WTC11 (cell line): ENCODE data around the gene SPHK2. TPM values are rescaled to one million over a fixed set of nuclear protein-coding genes. Genes with fewer than 3 reads are reported as not detected.

Source experiments
- ESRRA ChIP-seq: sonication (generic); formaldehyde crosslinking; IDR thresholded peaks from 2 replicates; pipeline ENCODE4 v1.8.1; 2022; ENCODE audit warnings: mild to moderate bottlenecking, missing genetic modification reagents, borderline replicate concordance
- GRHL2 ChIP-seq: fragments of 250-450 bp; sonication (Bioruptor Pico); IDR thresholded peaks from 2 replicates; pipeline ENCODE4 v1.8.0; 2022; ENCODE audit warnings: mild to moderate bottlenecking, moderate library complexity; ENCODE audit not compliant: insufficient replicate concordance, severe bottlenecking
- JAZF1 ChIP-seq: fragments of 250-450 bp; sonication (Bioruptor Pico); IDR thresholded peaks from 2 replicates; pipeline ENCODE4 v1.9.0; 2021; ENCODE audit warnings: moderate library complexity, mild to moderate bottlenecking, inconsistent platforms
- MXD4 ChIP-seq: fragments of 250-450 bp; sonication (Bioruptor Pico); IDR thresholded peaks from 2 replicates; pipeline ENCODE4 v1.8.0; 2021; ENCODE audit warnings: mild to moderate bottlenecking, moderate library complexity, borderline replicate concordance
- NR1H2 ChIP-seq: sonication (generic); formaldehyde crosslinking; IDR thresholded peaks from 2 replicates; pipeline ENCODE4 v1.9.0; 2021; ENCODE audit warnings: mild to moderate bottlenecking, moderate library complexity, missing genetic modification reagents
- NR2C2 ChIP-seq: sonication (generic); formaldehyde crosslinking; IDR thresholded peaks from 2 replicates; pipeline ENCODE4 v1.8.0; 2022; ENCODE audit warnings: mild to moderate bottlenecking, missing genetic modification reagents
- NR3C1 ChIP-seq: sonication (generic); formaldehyde crosslinking; conservative IDR thresholded peaks from 2 replicates; pipeline ENCODE4 v1.8.1; 2023; ENCODE audit warnings: low read depth, mild to moderate bottlenecking, missing genetic modification reagents
- OVOL2 ChIP-seq: fragments of 250-450 bp; sonication (Bioruptor Pico); IDR thresholded peaks from 2 replicates; pipeline ENCODE4 v1.9.0; 2021; ENCODE audit warnings: mild to moderate bottlenecking, borderline replicate concordance
- PRRX2 ChIP-seq: fragments of 250-450 bp; sonication (Bioruptor Pico); IDR thresholded peaks from 2 replicates; pipeline ENCODE4 v1.8.0; 2021; ENCODE audit warnings: mild to moderate bottlenecking
- RELA ChIP-seq: sonication (generic); formaldehyde crosslinking; IDR thresholded peaks from 2 replicates; pipeline ENCODE4 v1.8.1; 2022; ENCODE audit warnings: missing genetic modification reagents, mild to moderate bottlenecking, borderline replicate concordance
- TEAD4 ChIP-seq: sonication (generic); formaldehyde crosslinking; IDR thresholded peaks from 2 replicates; pipeline ENCODE4 v1.8.0; 2022; ENCODE audit warnings: mild to moderate bottlenecking, missing genetic modification reagents
- ZNF219 ChIP-seq: sonication (generic); formaldehyde crosslinking; IDR thresholded peaks from 2 replicates; pipeline ENCODE4 v1.8.0; 2023; ENCODE audit warnings: missing genetic modification reagents, mild to moderate bottlenecking, borderline replicate concordance
- ZNF317 ChIP-seq: sonication (generic); formaldehyde crosslinking; IDR thresholded peaks from 2 replicates; pipeline ENCODE4 v1.8.1; 2023; ENCODE audit warnings: low read depth, mild to moderate bottlenecking, moderate library complexity, missing genetic modification reagents, borderline replicate concordance
- ZNF671 ChIP-seq: fragments of 250-450 bp; sonication (Bioruptor Pico); IDR thresholded peaks from 2 replicates; pipeline ENCODE4 v1.8.0; 2021; ENCODE audit warnings: mild to moderate bottlenecking
- total RNA-seq: library from RNA; stranded (reverse); gene quantifications from 3 replicates; pipeline ENCODE4 v1.2.3, GENCODE V29; 2021
- TF ChIP-seq, protein P1 (sequence below): sonication (generic); formaldehyde crosslinking; IDR thresholded peaks from 2 replicates; pipeline ENCODE4 v1.8.1; 2023; ENCODE audit warnings: mild to moderate bottlenecking, missing genetic modification reagents
- TF ChIP-seq, protein P2 (sequence below): fragments of 200-600 bp; IDR thresholded peaks from 2 replicates; pipeline ENCODE4 v1.8.0; 2022; ENCODE audit warnings: antibody characterized with exemption
- TF ChIP-seq, protein P3 (sequence below): sonication (generic); formaldehyde crosslinking; IDR thresholded peaks from 2 replicates; pipeline ENCODE4 v1.8.0; 2022; ENCODE audit warnings: missing genetic modification reagents
- TF ChIP-seq, protein P4 (sequence below): sonication (generic); formaldehyde crosslinking; IDR thresholded peaks from 2 replicates; pipeline ENCODE4 v1.8.1; 2023; ENCODE audit warnings: mild to moderate bottlenecking, missing genetic modification reagents, borderline replicate concordance
- TF ChIP-seq, protein P5 (sequence below): fragments of 250-450 bp; sonication (Bioruptor Pico); IDR thresholded peaks from 2 replicates; pipeline ENCODE4 v2.1.2; 2022; ENCODE audit warnings: mild to moderate bottlenecking, moderate library complexity
- TF ChIP-seq, protein P6 (sequence below): fragments of 250-450 bp; sonication (Bioruptor Pico); IDR thresholded peaks from 2 replicates; pipeline ENCODE4 v1.9.0; 2021; ENCODE audit warnings: mild to moderate bottlenecking
- TF ChIP-seq, protein P7 (sequence below): fragments of 250-450 bp; sonication (Bioruptor Pico); IDR thresholded peaks from 2 replicates; pipeline ENCODE4 v1.8.0; 2021; ENCODE audit warnings: mild to moderate bottlenecking

SPHK2 gene
- total RNA-seq, 1 experiment from 2014 or later, result 64.6 TPM

DNA sequence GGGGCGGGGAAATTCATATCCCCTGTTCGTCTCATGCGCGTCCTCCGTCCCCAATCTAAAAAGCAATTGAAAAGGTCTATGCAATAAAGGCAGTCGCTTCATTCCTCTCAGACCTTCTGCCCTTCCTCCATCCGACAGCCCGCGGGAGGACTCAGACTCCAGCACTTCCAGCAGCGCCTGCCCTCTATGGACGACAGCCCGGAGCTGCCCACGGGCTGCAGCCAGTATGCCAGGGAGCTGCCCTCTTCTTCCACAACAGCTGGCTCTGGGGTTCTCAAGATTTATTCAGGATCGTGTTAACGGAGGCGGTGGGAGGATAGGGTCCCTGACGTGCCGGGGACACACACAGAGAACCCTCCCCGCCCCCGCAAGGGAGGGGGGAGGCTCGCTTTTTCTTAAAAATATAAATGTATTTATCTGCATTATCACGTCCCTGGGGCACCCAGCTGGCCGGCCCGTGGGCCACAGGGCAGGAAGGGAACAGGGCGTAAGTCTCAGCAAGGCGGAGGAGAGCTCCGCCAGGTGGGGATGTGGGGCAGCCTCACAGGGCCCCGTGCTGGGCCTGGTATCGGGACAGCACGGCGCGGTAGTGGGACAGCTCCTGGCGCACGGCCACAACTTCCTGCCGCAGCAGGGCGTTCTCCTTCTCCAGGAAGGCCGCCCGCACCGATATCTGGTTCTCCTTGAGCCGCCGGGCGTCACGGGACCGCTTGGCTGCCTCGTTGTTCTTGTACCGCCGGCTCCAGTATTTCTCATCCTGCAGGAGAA lies 11.2 kb downstream of the SPHK2 start (continued):
- TF ChIP-seq GRHL2 (CRISPR knock-in tag) (no peak), NR1H2 (no peak), NR2C2 (no peak), ESRRA (CRISPR knock-in tag) (no peak), ZNF317 (CRISPR knock-in tag) (no peak), NR3C1 (CRISPR knock-in tag) (0 out of 2 replicates have a peak, but pooled peaks have one; percentile 71), ZNF671 (no peak), ZNF219 (CRISPR knock-in tag) (no peak), TEAD4 (CRISPR knock-in tag) (no peak), JAZF1 (no peak), PRRX2 (CRISPR knock-in tag) (peak; percentile 93), RELA (CRISPR knock-in tag) (peak; percentile 77; the same call in 1 of the 2 replicates), OVOL2 (CRISPR knock-in tag) (no peak), MXD4 (CRISPR knock-in tag) (no peak)
- TF ChIP-seq, protein P1, sequence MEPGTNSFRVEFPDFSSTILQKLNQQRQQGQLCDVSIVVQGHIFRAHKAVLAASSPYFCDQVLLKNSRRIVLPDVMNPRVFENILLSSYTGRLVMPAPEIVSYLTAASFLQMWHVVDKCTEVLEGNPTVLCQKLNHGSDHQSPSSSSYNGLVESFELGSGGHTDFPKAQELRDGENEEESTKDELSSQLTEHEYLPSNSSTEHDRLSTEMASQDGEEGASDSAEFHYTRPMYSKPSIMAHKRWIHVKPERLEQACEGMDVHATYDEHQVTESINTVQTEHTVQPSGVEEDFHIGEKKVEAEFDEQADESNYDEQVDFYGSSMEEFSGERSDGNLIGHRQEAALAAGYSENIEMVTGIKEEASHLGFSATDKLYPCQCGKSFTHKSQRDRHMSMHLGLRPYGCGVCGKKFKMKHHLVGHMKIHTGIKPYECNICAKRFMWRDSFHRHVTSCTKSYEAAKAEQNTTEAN (CRISPR knock-in tag), result no peak; the same call in 1 of the 2 replicates
- TF ChIP-seq, protein P2, sequence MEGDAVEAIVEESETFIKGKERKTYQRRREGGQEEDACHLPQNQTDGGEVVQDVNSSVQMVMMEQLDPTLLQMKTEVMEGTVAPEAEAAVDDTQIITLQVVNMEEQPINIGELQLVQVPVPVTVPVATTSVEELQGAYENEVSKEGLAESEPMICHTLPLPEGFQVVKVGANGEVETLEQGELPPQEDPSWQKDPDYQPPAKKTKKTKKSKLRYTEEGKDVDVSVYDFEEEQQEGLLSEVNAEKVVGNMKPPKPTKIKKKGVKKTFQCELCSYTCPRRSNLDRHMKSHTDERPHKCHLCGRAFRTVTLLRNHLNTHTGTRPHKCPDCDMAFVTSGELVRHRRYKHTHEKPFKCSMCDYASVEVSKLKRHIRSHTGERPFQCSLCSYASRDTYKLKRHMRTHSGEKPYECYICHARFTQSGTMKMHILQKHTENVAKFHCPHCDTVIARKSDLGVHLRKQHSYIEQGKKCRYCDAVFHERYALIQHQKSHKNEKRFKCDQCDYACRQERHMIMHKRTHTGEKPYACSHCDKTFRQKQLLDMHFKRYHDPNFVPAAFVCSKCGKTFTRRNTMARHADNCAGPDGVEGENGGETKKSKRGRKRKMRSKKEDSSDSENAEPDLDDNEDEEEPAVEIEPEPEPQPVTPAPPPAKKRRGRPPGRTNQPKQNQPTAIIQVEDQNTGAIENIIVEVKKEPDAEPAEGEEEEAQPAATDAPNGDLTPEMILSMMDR, result no peak
- TF ChIP-seq, protein P3, sequence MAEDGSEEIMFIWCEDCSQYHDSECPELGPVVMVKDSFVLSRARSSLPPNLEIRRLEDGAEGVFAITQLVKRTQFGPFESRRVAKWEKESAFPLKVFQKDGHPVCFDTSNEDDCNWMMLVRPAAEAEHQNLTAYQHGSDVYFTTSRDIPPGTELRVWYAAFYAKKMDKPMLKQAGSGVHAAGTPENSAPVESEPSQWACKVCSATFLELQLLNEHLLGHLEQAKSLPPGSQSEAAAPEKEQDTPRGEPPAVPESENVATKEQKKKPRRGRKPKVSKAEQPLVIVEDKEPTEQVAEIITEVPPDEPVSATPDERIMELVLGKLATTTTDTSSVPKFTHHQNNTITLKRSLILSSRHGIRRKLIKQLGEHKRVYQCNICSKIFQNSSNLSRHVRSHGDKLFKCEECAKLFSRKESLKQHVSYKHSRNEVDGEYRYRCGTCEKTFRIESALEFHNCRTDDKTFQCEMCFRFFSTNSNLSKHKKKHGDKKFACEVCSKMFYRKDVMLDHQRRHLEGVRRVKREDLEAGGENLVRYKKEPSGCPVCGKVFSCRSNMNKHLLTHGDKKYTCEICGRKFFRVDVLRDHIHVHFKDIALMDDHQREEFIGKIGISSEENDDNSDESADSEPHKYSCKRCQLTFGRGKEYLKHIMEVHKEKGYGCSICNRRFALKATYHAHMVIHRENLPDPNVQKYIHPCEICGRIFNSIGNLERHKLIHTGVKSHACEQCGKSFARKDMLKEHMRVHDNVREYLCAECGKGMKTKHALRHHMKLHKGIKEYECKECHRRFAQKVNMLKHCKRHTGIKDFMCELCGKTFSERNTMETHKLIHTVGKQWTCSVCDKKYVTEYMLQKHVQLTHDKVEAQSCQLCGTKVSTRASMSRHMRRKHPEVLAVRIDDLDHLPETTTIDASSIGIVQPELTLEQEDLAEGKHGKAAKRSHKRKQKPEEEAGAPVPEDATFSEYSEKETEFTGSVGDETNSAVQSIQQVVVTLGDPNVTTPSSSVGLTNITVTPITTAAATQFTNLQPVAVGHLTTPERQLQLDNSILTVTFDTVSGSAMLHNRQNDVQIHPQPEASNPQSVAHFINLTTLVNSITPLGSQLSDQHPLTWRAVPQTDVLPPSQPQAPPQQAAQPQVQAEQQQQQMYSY (CRISPR knock-in tag), result no peak
- TF ChIP-seq, protein P4, sequence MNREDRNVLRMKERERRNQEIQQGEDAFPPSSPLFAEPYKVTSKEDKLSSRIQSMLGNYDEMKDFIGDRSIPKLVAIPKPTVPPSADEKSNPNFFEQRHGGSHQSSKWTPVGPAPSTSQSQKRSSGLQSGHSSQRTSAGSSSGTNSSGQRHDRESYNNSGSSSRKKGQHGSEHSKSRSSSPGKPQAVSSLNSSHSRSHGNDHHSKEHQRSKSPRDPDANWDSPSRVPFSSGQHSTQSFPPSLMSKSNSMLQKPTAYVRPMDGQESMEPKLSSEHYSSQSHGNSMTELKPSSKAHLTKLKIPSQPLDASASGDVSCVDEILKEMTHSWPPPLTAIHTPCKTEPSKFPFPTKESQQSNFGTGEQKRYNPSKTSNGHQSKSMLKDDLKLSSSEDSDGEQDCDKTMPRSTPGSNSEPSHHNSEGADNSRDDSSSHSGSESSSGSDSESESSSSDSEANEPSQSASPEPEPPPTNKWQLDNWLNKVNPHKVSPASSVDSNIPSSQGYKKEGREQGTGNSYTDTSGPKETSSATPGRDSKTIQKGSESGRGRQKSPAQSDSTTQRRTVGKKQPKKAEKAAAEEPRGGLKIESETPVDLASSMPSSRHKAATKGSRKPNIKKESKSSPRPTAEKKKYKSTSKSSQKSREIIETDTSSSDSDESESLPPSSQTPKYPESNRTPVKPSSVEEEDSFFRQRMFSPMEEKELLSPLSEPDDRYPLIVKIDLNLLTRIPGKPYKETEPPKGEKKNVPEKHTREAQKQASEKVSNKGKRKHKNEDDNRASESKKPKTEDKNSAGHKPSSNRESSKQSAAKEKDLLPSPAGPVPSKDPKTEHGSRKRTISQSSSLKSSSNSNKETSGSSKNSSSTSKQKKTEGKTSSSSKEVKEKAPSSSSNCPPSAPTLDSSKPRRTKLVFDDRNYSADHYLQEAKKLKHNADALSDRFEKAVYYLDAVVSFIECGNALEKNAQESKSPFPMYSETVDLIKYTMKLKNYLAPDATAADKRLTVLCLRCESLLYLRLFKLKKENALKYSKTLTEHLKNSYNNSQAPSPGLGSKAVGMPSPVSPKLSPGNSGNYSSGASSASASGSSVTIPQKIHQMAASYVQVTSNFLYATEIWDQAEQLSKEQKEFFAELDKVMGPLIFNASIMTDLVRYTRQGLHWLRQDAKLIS (CRISPR knock-in tag), result no peak
- TF ChIP-seq, protein P5, sequence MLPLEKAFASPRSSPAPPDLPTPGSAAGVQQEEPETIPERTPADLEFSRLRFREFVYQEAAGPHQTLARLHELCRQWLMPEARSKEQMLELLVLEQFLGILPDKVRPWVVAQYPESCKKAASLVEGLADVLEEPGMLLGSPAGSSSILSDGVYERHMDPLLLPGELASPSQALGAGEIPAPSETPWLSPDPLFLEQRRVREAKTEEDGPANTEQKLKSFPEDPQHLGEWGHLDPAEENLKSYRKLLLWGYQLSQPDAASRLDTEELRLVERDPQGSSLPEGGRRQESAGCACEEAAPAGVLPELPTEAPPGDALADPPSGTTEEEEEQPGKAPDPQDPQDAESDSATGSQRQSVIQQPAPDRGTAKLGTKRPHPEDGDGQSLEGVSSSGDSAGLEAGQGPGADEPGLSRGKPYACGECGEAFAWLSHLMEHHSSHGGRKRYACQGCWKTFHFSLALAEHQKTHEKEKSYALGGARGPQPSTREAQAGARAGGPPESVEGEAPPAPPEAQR (CRISPR knock-in tag), result no peak
- TF ChIP-seq, protein P6, sequence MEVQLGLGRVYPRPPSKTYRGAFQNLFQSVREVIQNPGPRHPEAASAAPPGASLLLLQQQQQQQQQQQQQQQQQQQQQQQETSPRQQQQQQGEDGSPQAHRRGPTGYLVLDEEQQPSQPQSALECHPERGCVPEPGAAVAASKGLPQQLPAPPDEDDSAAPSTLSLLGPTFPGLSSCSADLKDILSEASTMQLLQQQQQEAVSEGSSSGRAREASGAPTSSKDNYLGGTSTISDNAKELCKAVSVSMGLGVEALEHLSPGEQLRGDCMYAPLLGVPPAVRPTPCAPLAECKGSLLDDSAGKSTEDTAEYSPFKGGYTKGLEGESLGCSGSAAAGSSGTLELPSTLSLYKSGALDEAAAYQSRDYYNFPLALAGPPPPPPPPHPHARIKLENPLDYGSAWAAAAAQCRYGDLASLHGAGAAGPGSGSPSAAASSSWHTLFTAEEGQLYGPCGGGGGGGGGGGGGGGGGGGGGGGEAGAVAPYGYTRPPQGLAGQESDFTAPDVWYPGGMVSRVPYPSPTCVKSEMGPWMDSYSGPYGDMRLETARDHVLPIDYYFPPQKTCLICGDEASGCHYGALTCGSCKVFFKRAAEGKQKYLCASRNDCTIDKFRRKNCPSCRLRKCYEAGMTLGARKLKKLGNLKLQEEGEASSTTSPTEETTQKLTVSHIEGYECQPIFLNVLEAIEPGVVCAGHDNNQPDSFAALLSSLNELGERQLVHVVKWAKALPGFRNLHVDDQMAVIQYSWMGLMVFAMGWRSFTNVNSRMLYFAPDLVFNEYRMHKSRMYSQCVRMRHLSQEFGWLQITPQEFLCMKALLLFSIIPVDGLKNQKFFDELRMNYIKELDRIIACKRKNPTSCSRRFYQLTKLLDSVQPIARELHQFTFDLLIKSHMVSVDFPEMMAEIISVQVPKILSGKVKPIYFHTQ, result peak; percentile 76; the same call in 1 of the 2 replicates
- TF ChIP-seq, protein P7, sequence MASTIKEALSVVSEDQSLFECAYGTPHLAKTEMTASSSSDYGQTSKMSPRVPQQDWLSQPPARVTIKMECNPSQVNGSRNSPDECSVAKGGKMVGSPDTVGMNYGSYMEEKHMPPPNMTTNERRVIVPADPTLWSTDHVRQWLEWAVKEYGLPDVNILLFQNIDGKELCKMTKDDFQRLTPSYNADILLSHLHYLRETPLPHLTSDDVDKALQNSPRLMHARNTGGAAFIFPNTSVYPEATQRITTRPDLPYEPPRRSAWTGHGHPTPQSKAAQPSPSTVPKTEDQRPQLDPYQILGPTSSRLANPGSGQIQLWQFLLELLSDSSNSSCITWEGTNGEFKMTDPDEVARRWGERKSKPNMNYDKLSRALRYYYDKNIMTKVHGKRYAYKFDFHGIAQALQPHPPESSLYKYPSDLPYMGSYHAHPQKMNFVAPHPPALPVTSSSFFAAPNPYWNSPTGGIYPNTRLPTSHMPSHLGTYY (CRISPR knock-in tag), result peak; percentile 74
